Calu3 (cell line): ENCODE data around the gene SMO. TPM values are rescaled to one million over a fixed set of nuclear protein-coding genes. Genes with fewer than 3 reads are reported as not detected.
"Not testable (repeated sequence)": the region's sequence is repeated elsewhere in the genome, so short reads cannot be mapped to it uniquely, and the experiment has no call there.

Source experiments
- BruUV-seq: library from RNA; stranded (reverse); fragments of 400-500 nt; replicated peaks from 2 replicates; lab custom pipeline; 2021; lab: Mats Ljungman, UMichigan
- CTCF ChIA-PET: fragments of 300-600 bp; sonication (Branson Sonifier 250); formaldehyde crosslinking; loops from one replicate; lab custom pipeline; 2022; ENCODE audit warnings: antibody characterized with exemption; lab: Charles Lee
- DNase-seq: peaks from one replicate; pipeline ENCODE4 v3.0.0; 2022
- H3K27ac Mint-ChIP-seq: one replicate; pipeline ENCODE4 v1.8.0; 2022; ENCODE audit warnings: mixed read lengths; ENCODE audit not compliant: unreplicated experiment
- H3K27me3 Mint-ChIP-seq: one replicate; pipeline ENCODE4 v1.8.0; 2022; ENCODE audit warnings: mixed read lengths; ENCODE audit not compliant: unreplicated experiment
- H3K36me3 Mint-ChIP-seq: one replicate; pipeline ENCODE4 v1.8.0; 2022; ENCODE audit warnings: mild to moderate bottlenecking, moderate library complexity, mixed read lengths; ENCODE audit not compliant: insufficient read depth, unreplicated experiment
- H3K4me1 Mint-ChIP-seq: one replicate; pipeline ENCODE4 v1.8.0; 2022; ENCODE audit warnings: mild to moderate bottlenecking, low read depth, mixed read lengths; ENCODE audit not compliant: unreplicated experiment
- H3K4me3 Mint-ChIP-seq: one replicate; pipeline ENCODE4 v1.8.0; 2022; ENCODE audit warnings: mild to moderate bottlenecking, low read depth, moderate library complexity, mixed read lengths; ENCODE audit not compliant: unreplicated experiment
- H3K9me3 Mint-ChIP-seq: one replicate; pipeline ENCODE4 v1.8.0; 2022; ENCODE audit warnings: low read depth, mixed read lengths; ENCODE audit not compliant: unreplicated experiment
- intact Hi-C: fragments of 100-400 bp; cut with micrococcal nuclease; formaldehyde crosslinking; loops from one replicate; pipeline ENCODE4 v1.10.0; 2022; ENCODE audit not compliant: unreplicated experiment
- total RNA-seq: library from RNA; stranded (reverse); gene quantifications from 2 replicates; pipeline ENCODE4 v1.2.3, GENCODE V29; 2022
- TF ChIP-seq, protein P1 (sequence below): fragments of 200-600 bp; IDR thresholded peaks from one replicate; pipeline ENCODE4 v1.8.0; 2022; ENCODE audit warnings: antibody characterized with exemption; ENCODE audit not compliant: unreplicated experiment

Gene SMO
- total RNA-seq, 1 experiment from 2014 or later = 3.6 TPM

- intact Hi-C loops = no loop called here
- no peaks in the 10 kb centered on the region for H3K4me1 Mint-ChIP-seq
- TF ChIP-seq, protein P1, sequence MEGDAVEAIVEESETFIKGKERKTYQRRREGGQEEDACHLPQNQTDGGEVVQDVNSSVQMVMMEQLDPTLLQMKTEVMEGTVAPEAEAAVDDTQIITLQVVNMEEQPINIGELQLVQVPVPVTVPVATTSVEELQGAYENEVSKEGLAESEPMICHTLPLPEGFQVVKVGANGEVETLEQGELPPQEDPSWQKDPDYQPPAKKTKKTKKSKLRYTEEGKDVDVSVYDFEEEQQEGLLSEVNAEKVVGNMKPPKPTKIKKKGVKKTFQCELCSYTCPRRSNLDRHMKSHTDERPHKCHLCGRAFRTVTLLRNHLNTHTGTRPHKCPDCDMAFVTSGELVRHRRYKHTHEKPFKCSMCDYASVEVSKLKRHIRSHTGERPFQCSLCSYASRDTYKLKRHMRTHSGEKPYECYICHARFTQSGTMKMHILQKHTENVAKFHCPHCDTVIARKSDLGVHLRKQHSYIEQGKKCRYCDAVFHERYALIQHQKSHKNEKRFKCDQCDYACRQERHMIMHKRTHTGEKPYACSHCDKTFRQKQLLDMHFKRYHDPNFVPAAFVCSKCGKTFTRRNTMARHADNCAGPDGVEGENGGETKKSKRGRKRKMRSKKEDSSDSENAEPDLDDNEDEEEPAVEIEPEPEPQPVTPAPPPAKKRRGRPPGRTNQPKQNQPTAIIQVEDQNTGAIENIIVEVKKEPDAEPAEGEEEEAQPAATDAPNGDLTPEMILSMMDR = no peak
- no peak overlapping the region for H3K4me3 Mint-ChIP-seq
- CTCF ChIA-PET = no interaction called here
- H3K27ac Mint-ChIP-seq = no peak overlapping the region
- peaks cover 4% of the 10 kb centered on the region for H3K9me3 Mint-ChIP-seq
- no peak for DNase-seq
- BruUV-seq = no TSS peak
- H3K36me3 Mint-ChIP-seq = no peaks in the 10 kb centered on the region
- no peaks in the 10 kb centered on the region for H3K27me3 Mint-ChIP-seq
Observed at GRCh38 chr7:129245533-129245932, 57.1 kb downstream of the SMO start.

DNA sequence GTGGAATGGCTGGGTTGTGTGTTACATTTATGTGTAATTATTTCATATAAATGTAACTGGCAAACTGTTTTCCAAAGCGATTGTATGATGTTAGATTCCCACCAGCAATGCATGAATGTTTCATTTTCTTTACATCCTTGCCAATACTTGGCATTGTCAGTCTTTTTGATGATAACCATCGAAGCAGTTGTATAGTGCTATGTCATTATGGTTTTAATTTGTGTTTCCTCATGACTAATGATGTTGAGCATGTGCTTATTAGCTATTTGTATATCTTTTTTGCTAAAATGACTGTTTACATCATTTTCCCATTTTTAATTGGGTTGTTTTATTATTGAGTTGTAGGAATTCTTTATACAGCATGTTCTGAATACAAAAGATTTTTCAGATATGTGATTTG, 58.7 kb downstream of the SMO start:
- no peaks in the 10 kb centered on the region for H3K36me3 Mint-ChIP-seq
- no TSS peak for BruUV-seq

GRCh38 chr7:129252128-129252527, 63.7 kb downstream of the SMO start:
- no peaks in the 10 kb centered on the region for H3K27me3 Mint-ChIP-seq
- no peaks in the 10 kb centered on the region for H3K4me1 Mint-ChIP-seq
- CTCF ChIA-PET = no interaction called here
- H3K27ac Mint-ChIP-seq = no peak overlapping the region
- H3K9me3 Mint-ChIP-seq = no peaks in the 10 kb centered on the region
- H3K4me3 Mint-ChIP-seq = no peak overlapping the region
- DNase-seq = no peak
- no TSS peak for BruUV-seq
- intact Hi-C loops = no loop called here
- no peaks in the 10 kb centered on the region for H3K36me3 Mint-ChIP-seq
- TF ChIP-seq, protein P1 = no peak

More for the DNA sequence above, 58.7 kb downstream of the SMO start:
- TF ChIP-seq, protein P1 = no peak
- Mint-ChIP-seq H3K27ac (no peak overlapping the region), H3K4me3 (no peak overlapping the region), H3K4me1 (no peaks in the 10 kb centered on the region), H3K9me3 (peaks cover 4% of the 10 kb centered on the region), H3K27me3 (no peaks in the 10 kb centered on the region)
- intact Hi-C loops = no loop called here
- CTCF ChIA-PET = interaction anchor here (0.6 kb wide), 1 partner anchor 75 kb away, joined by 5 read pairs; no protein-coding TSS in a partner anchor
- no peak for DNase-seq

- H3K27me3 Mint-ChIP-seq, H3K36me3 Mint-ChIP-seq, intact Hi-C loops, CTCF ChIA-PET, DNase-seq, BruUV-seq, H3K27ac Mint-ChIP-seq, H3K4me3 Mint-ChIP-seq, H3K4me1 Mint-ChIP-seq, H3K9me3 Mint-ChIP-seq: not testable (repeated sequence)
Observed at GRCh38 chr7:129252603-129253002, 64.2 kb downstream of the SMO start.

DNA sequence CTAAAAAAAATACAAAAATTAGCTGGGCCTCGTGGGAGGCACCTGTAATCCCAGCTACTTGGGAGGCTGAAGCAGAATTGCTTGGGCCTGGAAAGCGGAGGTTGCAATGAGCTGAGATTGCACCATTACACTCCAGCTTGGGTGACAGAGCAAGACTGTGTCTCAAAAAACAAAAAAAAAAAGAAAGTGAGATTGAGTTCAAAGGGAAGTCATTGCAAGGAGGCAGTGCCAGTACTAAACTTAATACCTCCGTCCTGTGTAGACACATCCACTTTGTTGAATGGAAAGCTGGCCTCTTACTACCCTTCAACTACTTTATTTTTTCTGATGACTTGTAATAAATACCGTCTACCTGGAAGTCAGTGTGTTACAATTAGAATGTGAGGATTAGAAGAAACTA, 67.4 kb downstream of the SMO start:
- H3K9me3 Mint-ChIP-seq = no peaks in the 10 kb centered on the region
- TF ChIP-seq, protein P1 = no peak
- BruUV-seq = no TSS peak
- DNase-seq = no peak
- no peaks in the 10 kb centered on the region for H3K36me3 Mint-ChIP-seq
- CTCF ChIA-PET = interaction anchor here (0.7 kb wide), 1 partner anchor 394 kb away, joined by 3 read pairs; no protein-coding TSS in a partner anchor
- no peaks in the 10 kb centered on the region for H3K4me1 Mint-ChIP-seq
- no peak overlapping the region for H3K4me3 Mint-ChIP-seq
- intact Hi-C loops = no loop called here
- H3K27me3 Mint-ChIP-seq = no peaks in the 10 kb centered on the region
- no peak overlapping the region for H3K27ac Mint-ChIP-seq
